Measurements from ENCODE around the gene NTRK2. TPM values are rescaled to one million over a fixed set of nuclear protein-coding genes. Genes with fewer than 3 reads are reported as not detected.

The NTRK2 gene
- total RNA-seq, 1 donor from 2014 or later = 23.8 TPM

DNA sequence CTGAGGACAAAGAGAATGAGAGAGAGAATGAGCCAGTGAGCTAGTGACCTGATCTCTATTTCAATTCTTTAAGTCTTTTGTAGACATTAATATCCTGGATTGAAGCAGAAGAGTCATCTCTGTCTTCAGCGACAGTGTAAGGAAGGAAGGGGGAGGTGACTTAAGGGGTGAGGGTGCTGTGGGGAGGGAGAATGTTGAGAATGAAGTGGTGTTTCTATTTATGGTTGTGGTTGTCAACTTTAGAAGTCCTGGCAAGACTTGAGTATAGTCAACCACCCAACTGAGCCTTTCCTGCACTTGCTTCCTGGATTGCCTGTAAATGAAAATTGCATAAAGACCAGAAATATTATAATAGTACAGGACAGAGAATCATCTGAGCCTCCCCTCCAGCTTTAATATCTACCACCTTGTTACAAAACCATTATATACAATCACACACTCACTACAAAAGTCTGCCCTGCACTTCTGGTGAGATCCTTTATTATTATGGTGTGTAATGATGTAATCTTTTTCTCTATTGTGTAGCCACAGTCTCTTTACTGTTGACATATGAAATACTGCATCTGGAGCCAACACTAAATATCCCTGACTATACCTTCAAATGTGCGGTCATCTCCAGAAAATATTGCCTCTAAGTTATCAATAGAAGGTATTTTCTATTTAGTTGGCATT is 91.7 kb downstream of the NTRK2 start:
- no peaks in the 10 kb centered on the region for H3K27me3 ChIP-seq
- H3K27ac ChIP-seq = no peak overlapping the region
- H3K4me3 ChIP-seq = no peak overlapping the region
- no peaks in the 10 kb centered on the region for H3K9me3 ChIP-seq
- TF ChIP-seq CTCF (IDR thresholded peaks at IDR 0.05) = no peak
- DNase-seq (ENCODE audit: low spot score in 2 of 2) = no peak
- H3K36me3 ChIP-seq = no peaks in the 10 kb centered on the region
- peaks cover 0 to 2% of the 10 kb centered on the region in 2 donors for H3K4me1 ChIP-seq
- intact Hi-C loops (cut with DNase I) = no loop called here

DNA sequence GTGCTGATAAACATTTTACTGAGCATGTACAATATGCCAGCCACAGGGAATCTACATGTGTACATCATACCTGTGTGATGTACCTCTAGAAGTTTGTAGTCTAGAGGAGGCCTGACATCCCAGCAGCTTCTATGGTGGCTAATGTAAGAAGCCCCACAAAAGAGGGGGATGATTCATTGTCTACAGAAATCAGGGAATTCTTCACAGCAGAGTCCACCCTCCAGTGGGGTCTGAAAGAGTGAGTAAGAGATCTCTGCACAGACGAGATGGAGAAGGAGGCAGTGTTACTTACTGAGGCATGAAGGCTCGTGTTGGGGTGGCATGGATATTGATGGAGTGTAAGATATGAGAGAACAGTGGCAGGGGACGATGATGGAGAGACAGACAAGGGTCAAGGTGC is 103.0 kb downstream of the NTRK2 start:
- Histone ChIP-seq H3K27ac (no peak overlapping the region), H3K9me3 (no peaks in the 10 kb centered on the region), H3K27me3 (no peaks in the 10 kb centered on the region), H3K4me1 (no peaks in the 10 kb centered on the region), H3K4me3 (no peak overlapping the region), H3K36me3 (no peaks in the 10 kb centered on the region)
- TF ChIP-seq CTCF (IDR thresholded peaks at IDR 0.05) = no peak
- no peak for DNase-seq (ENCODE audit: low spot score in 2 of 2)
- intact Hi-C loops (cut with DNase I) = no loop called here

DNA sequence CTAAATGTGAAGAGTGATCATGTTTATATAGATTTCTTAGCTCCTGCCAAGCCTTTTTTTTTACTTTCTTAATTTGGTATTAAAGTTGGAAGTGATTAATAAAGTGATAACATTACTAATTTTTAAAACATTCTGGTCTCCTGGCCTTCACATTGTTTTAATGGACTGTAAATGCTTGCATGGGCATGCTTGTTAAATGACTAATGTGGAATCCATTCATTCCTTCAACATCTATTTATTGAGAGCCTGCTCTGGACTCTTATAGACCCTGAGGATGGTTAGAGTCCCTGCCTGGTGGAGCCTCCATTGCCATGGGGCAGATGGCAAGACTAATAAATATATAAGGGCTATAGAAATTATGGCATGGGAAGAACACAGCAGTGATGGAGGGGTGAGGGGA is 103.5 kb downstream of the NTRK2 start:
- intact Hi-C loops (cut with DNase I) = no loop called here
- DNase-seq (ENCODE audit: low spot score in 2 of 2) = no peak

GRCh38 chr9:84775056-84775643 is 105.6 kb downstream of the NTRK2 start:
- Histone ChIP-seq H3K27me3 (no peaks in the 10 kb centered on the region), H3K36me3 (no peaks in the 10 kb centered on the region), H3K27ac (no peak overlapping the region), H3K4me1 (no peaks in the 10 kb centered on the region), H3K4me3 (no peak overlapping the region), H3K9me3 (no peaks in the 10 kb centered on the region)
- no peak for DNase-seq (ENCODE audit: low spot score in 2 of 2)
- no peak for TF ChIP-seq CTCF (IDR thresholded peaks at IDR 0.05)
- intact Hi-C loops (cut with DNase I) = no loop called here

More for the DNA sequence above, 103.5 kb downstream of the NTRK2 start:
- TF ChIP-seq CTCF (IDR thresholded peaks at IDR 0.05) = no peak
- Histone ChIP-seq H3K36me3 (no peaks in the 10 kb centered on the region), H3K4me3 (no peak overlapping the region), H3K9me3 (no peaks in the 10 kb centered on the region), H3K4me1 (no peaks in the 10 kb centered on the region), H3K27me3 (no peaks in the 10 kb centered on the region), H3K27ac (no peak overlapping the region)

DNA sequence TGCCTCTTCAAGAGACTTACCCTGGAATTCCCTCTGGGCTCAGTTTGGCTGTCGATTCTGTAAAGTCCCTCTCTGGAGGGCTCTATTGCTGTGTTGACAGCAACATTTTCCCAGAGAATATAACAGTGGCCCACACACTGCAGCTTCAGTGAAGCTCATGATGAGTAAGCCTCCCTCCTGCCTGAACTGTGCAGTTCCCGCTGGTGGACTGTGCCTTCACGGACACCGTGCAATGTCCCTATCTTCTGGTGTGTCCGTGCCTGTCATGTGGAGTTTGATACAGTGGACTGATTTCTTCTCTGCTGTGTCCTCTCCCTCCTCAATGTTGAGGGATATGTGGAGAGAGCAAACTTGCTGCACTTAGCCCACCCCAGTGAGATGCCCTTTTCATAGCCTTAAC is 109.0 kb downstream of the NTRK2 start:
- Histone ChIP-seq H3K27me3 (no peaks in the 10 kb centered on the region), H3K27ac (no peak overlapping the region), H3K4me1 (no peaks in the 10 kb centered on the region), H3K9me3 (no peaks in the 10 kb centered on the region), H3K4me3 (no peak overlapping the region), H3K36me3 (no peaks in the 10 kb centered on the region)
- intact Hi-C loops (cut with DNase I) = no loop called here
- DNase-seq (ENCODE audit: low spot score in 2 of 2) = no peak
- TF ChIP-seq CTCF (IDR thresholded peaks at IDR 0.05) = no peak

Measured in ascending aorta (tissue), 2 donors.